ENCODE measurements around the gene GOLT1B. TPM values are rescaled to one million over a fixed set of nuclear protein-coding genes. Genes with fewer than 3 reads are reported as not detected.

GOLT1B gene
- total RNA-seq, 1 donor from 2014 or later: 18.1 TPM

DNA sequence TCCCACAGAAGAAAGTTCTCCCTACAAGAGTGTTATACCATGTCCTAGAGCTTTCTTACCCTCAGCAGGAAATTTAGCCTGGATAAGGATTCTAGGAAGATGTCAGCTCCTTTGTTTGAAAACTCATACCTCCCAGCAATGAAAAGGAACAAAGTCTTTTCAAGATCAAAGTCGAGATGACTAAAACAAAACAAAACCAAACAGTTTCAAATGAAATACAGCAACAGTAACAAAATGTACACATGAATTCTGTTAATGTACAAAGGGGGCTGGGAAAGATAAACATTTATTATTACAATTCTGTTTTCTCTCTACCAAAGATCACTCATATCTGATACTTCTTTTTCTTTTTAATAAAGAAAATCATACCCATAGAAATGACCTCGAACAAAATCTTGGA, 61.3 kb downstream of the GOLT1B start:
- no peak for DNase-seq (ENCODE audit: low read depth in 2 of 2)

DNA sequence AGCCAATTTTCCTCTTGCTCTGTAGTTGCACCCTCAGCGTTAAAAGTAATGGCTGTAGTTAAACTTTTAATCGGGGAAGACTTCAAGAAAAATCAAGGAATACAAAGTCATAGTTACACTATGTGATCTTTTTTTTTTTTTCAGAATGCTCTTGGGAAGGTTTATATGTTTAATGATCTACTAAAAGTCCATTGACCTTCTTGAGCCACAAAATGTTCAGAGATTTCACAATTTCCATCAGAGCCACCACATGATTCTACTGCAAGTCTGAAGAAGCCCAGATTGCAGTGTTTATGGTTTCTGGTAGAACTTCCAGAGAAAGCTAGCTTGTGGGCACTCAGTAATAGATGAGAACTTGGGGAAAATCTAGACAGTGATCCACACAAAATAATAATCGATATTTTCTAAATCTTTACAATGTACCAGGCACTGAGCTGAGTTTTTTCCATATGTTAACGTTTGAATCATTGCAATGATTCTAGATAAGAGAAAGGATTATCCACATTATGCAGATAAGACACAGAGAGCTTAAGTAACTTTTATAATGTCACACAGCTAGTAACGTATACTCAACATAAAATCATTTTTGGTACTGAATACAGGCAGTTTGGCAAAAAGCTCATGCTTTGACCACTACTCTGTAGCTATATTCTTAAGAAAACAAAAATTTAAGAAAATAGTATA, 64.8 kb downstream of the GOLT1B start:
- no peak for DNase-seq (ENCODE audit: low read depth in 2 of 2)

DNA sequence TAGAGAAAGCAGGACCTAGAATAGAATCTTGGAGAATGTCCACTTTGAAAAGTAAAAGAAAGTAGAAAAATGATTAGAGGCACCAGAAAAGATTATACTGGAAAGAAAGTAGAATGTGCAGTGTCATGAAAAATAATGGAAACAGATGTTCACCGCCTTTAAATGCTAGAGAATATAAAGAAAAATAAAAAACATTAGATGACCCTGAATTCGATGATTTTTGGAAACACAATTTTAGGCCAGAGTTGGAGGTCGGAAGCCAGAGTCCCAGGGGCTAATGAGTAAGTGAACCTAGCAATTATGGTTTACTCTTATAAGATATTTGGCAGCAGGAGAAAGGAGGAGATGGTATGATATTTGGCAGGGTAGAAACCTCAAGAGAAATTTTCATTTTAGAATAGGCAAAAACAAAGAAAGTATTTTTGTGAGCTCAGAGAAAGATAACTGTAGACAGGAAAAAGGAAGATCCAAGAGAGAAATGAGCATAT, 65.4 kb downstream of the GOLT1B start:
- no peak for DNase-seq (ENCODE audit: low read depth in 2 of 2)

Other genes with a start within 250 kb of the GOLT1B start
- not detected in 2 replicates for gene SLCO1A2, start 166.9 kb upstream of the GOLT1B start, total RNA-seq
- gene IAPP, start 128.9 kb upstream of the GOLT1B start, total RNA-seq: not detected in 2 replicates
- 4.6 and 5.4 TPM in 2 replicates for gene PYROXD1, start 64.1 kb upstream of the GOLT1B start, total RNA-seq
- 65.4 and 75.4 TPM in 2 replicates for gene RECQL, start 154 bp upstream of the GOLT1B start, total RNA-seq
- not detected in 2 replicates for gene SPX, start 24.5 kb downstream of the GOLT1B start, total RNA-seq
- gene GYS2, start 103.1 kb downstream of the GOLT1B start, total RNA-seq: not detected in 2 replicates
- 128 and 278 TPM in 2 replicates for gene LDHB, start 156.1 kb downstream of the GOLT1B start, total RNA-seq

All from lung microvascular endothelial cell (primary cell).